ENCODE measurements around the gene AFDN. TPM values are rescaled to one million over a fixed set of nuclear protein-coding genes. Genes with fewer than 3 reads are reported as not detected.

AFDN gene
- total RNA-seq, 1 donor from 2014 or later, result 109 TPM

GRCh38 chr6:167953551-167953950 is 126.8 kb downstream of the AFDN start:
- no peak for DNase-seq (ENCODE audit: low read depth)
- no peak for TF ChIP-seq CTCF (conservative IDR thresholded peaks at IDR 0.05; ENCODE audit: low read depth, low read length)
- no peak overlapping the region for H3K4me3 ChIP-seq (ENCODE audit: low read depth, low read length)

- TF ChIP-seq CTCF (conservative IDR thresholded peaks at IDR 0.05; ENCODE audit: low read depth, low read length), result no peak
- no peak for DNase-seq (ENCODE audit: low read depth)
- H3K4me3 ChIP-seq (ENCODE audit: low read depth, low read length), result no peak overlapping the region
Measured at GRCh38 chr6:167954151-167954550, 127.4 kb downstream of the AFDN start.

GRCh38 chr6:167956491-167956890 is 129.8 kb downstream of the AFDN start:
- no peak for DNase-seq (ENCODE audit: low read depth)

GRCh38 chr6:167956983-167957492 is 130.3 kb downstream of the AFDN start:
- no peak for DNase-seq (ENCODE audit: low read depth)
- no peak overlapping the region for H3K4me3 ChIP-seq (ENCODE audit: low read depth, low read length)
- no peak for TF ChIP-seq CTCF (conservative IDR thresholded peaks at IDR 0.05; ENCODE audit: low read depth, low read length)

More at GRCh38 chr6:167956491-167956890, 129.8 kb downstream of the AFDN start:
- no peak for TF ChIP-seq CTCF (conservative IDR thresholded peaks at IDR 0.05; ENCODE audit: low read depth, low read length)
- H3K4me3 ChIP-seq (ENCODE audit: low read depth, low read length), result no peak overlapping the region

- TF ChIP-seq CTCF (conservative IDR thresholded peaks at IDR 0.05; ENCODE audit: low read depth, low read length), result no peak
- H3K4me3 ChIP-seq (ENCODE audit: low read depth, low read length), result no peak overlapping the region
- no peak for DNase-seq (ENCODE audit: low read depth)
Measured at GRCh38 chr6:167957626-167958025, 130.9 kb downstream of the AFDN start.

GRCh38 chr6:167960579-167960978 is 133.9 kb downstream of the AFDN start:
- H3K4me3 ChIP-seq (ENCODE audit: low read depth, low read length), result no peak overlapping the region

More at GRCh38 chr6:167960579-167960978, 133.9 kb downstream of the AFDN start:
- no peak for DNase-seq (ENCODE audit: low read depth)
- no peak for TF ChIP-seq CTCF (conservative IDR thresholded peaks at IDR 0.05; ENCODE audit: low read depth, low read length)
